Testis (tissue), 2 donors: ENCODE results near the gene ARSI.

ENCODE experiments used
- POLR2A ChIP-seq: fragments of 450-650 bp; IDR thresholded peaks from one replicate; pipeline ENCODE4 v1.6.1; 2017; ENCODE audit warnings: antibody characterized with exemption, mild to moderate bottlenecking, moderate library complexity
- TF ChIP-seq, protein P1 (sequence below), 3 experiments: fragments of 450-650 bp in 2 of 3; fragments of 200-600 bp in 1 of 3; sonication (generic) in 1 of 3; IDR thresholded peaks; one replicate each; pipeline ENCODE4 v1.5.1; 2016 to 2019; ENCODE audit warnings: antibody characterized with exemption in 3 of 3, mild to moderate bottlenecking in 2 of 3, moderate library complexity in 1 of 3

DNA sequence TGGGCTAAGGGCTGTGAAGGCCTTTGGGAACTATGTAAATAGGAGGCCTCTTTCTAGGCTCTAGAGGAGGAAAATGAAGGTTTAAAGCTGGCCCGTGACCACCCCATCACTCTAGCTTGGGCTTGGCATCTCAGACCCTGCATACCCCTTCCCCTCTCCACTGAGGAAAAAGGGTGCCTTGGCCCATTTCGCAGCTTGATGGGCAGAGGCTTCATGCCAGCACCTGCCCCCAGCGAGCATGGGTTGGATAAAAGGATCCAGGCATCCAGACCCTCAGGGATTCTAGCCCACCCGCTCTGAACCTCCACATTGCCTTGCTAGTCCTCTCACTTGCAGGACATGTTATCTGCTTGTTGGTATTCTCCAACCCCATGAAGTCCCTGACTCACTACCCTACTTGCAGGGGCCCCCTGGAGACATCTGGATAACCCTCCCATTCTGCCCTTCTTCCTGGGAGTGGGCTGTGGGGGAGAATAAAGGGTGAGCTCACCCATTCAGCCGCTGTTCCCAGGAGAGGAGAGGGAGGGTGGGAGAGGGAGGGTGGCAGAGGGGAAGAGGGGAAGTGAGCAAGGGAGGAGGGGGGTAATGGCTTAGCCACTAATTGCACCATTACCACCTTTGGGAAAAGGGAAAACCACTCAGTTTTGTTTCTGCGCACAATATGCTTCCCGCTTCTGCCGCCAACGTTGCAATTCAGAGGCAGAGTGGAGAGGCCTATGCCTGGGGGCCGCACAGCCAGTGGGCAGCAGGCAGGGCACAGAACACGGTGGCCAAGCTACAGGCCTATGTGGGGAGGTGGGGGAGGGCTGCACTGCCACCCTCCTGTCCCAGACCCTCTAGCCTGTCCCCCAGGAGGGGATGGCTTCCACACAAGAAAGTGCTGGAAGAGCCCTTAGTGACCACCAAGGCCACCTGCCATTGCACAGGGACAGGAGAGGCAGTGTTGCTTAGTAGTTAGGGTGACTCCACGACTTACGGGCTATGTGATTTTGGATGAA, 11.0 kb downstream of the ARSI start:
- TF ChIP-seq, protein P1, sequence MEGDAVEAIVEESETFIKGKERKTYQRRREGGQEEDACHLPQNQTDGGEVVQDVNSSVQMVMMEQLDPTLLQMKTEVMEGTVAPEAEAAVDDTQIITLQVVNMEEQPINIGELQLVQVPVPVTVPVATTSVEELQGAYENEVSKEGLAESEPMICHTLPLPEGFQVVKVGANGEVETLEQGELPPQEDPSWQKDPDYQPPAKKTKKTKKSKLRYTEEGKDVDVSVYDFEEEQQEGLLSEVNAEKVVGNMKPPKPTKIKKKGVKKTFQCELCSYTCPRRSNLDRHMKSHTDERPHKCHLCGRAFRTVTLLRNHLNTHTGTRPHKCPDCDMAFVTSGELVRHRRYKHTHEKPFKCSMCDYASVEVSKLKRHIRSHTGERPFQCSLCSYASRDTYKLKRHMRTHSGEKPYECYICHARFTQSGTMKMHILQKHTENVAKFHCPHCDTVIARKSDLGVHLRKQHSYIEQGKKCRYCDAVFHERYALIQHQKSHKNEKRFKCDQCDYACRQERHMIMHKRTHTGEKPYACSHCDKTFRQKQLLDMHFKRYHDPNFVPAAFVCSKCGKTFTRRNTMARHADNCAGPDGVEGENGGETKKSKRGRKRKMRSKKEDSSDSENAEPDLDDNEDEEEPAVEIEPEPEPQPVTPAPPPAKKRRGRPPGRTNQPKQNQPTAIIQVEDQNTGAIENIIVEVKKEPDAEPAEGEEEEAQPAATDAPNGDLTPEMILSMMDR (IDR thresholded peaks at IDR 0.05) = no peak
- no peak for TF ChIP-seq POLR2A
